Mesothelial cell of epicardium (in vitro differentiated cells): Measurements from ENCODE around the gene TATDN3. TPM values are rescaled to one million over a fixed set of nuclear protein-coding genes. Genes with fewer than 3 reads are reported as not detected.

Experiments used
- DNase-seq, 2 experiments: peaks; one replicate each; pipeline ENCODE4 v3.0.0; 2021; ENCODE audit warnings: low spot score in 2 of 2; ENCODE audit not compliant: unreplicated experiment in 2 of 2
- H3K27ac Mint-ChIP-seq: 2 replicates; pipeline ENCODE4 v1.8.0; 2021; ENCODE audit warnings: mixed read lengths
- H3K27me3 Mint-ChIP-seq: 2 replicates; pipeline ENCODE4 v1.8.0; 2021; ENCODE audit warnings: low read depth, mixed read lengths
- H3K36me3 Mint-ChIP-seq: 2 replicates; pipeline ENCODE4 v1.8.0; 2021; ENCODE audit warnings: mixed read lengths
- H3K4me1 Mint-ChIP-seq: 2 replicates; pipeline ENCODE4 v1.8.0; 2021; ENCODE audit warnings: mixed read lengths
- H3K4me3 Mint-ChIP-seq: 2 replicates; pipeline ENCODE4 v1.8.0; 2021; ENCODE audit warnings: mild to moderate bottlenecking, moderate library complexity, mixed read lengths
- H3K9me3 Mint-ChIP-seq: 2 replicates; pipeline ENCODE4 v1.8.0; 2021; ENCODE audit warnings: mixed read lengths
- total RNA-seq: library from RNA; stranded (reverse); gene quantifications from 3 replicates; pipeline ENCODE4 v1.2.1, GENCODE V29; 2021
- TF ChIP-seq, protein P1 (sequence below): fragments of 200-600 bp; sonication (generic); IDR thresholded peaks from one replicate; pipeline ENCODE4 v1.5.0; 2021; ENCODE audit warnings: antibody characterized with exemption; ENCODE audit not compliant: unreplicated experiment

TATDN3 gene
- total RNA-seq, 1 donor from 2014 or later: 11.3 TPM

DNA sequence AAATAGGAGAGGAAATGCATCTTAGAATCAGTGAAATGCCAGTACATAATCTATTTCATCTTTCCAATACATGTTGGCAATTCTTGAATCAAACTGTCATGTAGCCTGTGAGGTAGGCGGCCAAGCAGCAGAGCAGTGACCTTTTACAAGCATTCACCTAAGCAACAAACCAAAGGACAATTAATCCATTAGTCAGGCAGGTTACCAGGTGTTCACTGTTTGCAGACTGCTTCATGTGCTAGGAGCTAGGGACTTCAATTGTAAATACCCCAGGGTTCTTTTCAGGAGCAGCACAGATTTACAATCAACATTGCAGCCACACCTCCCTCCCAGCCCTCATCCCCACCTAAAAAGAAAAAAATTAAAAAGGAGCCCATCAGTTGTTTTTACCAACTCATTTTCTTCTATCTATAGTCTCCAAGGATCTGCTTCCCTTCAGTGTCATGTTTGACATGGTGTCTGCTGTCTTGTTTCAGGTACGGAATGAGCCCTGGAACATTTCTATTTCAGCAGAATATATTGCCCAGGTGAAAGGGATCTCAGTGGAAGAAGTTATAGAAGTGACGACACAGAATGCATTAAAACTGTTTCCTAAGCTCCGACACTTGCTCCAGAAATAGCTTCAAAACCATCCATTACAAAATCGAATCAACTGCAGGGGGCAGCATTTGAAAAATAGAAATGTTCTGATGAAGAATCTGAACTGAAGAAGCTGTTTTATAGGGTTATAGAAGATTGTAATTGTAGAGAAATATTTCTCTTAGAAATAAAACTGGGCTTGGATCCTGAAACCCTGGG is 23.0 kb downstream of the TATDN3 start:
- DNase-seq: no peak
- H3K4me3 Mint-ChIP-seq: no peak overlapping the region
- H3K27ac Mint-ChIP-seq: no peak overlapping the region
- H3K36me3 Mint-ChIP-seq: no peaks in the 10 kb centered on the region
- no peaks in the 10 kb centered on the region for H3K9me3 Mint-ChIP-seq
- H3K27me3 Mint-ChIP-seq: no peaks in the 10 kb centered on the region
- H3K4me1 Mint-ChIP-seq: peaks cover 3% of the 10 kb centered on the region
- TF ChIP-seq, protein P1, sequence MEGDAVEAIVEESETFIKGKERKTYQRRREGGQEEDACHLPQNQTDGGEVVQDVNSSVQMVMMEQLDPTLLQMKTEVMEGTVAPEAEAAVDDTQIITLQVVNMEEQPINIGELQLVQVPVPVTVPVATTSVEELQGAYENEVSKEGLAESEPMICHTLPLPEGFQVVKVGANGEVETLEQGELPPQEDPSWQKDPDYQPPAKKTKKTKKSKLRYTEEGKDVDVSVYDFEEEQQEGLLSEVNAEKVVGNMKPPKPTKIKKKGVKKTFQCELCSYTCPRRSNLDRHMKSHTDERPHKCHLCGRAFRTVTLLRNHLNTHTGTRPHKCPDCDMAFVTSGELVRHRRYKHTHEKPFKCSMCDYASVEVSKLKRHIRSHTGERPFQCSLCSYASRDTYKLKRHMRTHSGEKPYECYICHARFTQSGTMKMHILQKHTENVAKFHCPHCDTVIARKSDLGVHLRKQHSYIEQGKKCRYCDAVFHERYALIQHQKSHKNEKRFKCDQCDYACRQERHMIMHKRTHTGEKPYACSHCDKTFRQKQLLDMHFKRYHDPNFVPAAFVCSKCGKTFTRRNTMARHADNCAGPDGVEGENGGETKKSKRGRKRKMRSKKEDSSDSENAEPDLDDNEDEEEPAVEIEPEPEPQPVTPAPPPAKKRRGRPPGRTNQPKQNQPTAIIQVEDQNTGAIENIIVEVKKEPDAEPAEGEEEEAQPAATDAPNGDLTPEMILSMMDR: peak; percentile 47

DNA sequence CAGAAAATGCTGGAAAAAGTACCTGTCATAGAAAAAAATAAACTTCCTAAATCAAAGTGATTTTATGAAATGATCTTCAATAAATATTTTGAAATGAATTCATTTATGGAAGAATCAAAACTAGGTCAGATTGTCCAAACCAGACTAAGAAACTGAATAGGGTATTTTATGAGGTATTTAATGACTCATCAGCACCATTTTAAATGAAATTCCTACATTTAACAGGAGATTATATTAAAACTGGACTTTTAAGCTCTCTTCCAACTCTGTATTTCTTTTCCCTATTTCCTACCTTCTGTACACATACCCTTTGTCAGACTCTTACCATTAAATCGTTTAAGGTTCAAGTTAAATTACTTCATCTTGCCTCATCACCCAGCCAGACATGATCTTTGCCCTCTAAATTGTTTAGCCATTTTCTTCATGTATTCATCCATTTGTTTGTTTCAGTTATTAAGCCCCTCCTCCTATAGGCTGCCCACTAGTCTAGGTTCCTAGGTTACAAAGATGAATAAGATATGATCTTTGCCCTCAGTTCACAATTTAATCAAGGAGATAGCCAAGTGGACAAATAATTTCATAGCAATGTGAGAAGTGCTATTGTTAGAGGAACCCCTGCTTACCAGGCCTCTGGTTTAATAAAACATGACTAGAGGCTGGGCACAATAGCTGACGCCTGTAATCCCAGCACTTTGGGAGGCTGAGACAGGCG is 25.0 kb downstream of the TATDN3 start:
- H3K27ac Mint-ChIP-seq: no peak overlapping the region
- no peaks in the 10 kb centered on the region for H3K36me3 Mint-ChIP-seq
- H3K4me3 Mint-ChIP-seq: no peak overlapping the region
- H3K27me3 Mint-ChIP-seq: no peaks in the 10 kb centered on the region
- TF ChIP-seq, protein P1: no peak
- H3K4me1 Mint-ChIP-seq: peaks cover 7% of the 10 kb centered on the region
- DNase-seq: no peak
- H3K9me3 Mint-ChIP-seq: no peaks in the 10 kb centered on the region

DNA sequence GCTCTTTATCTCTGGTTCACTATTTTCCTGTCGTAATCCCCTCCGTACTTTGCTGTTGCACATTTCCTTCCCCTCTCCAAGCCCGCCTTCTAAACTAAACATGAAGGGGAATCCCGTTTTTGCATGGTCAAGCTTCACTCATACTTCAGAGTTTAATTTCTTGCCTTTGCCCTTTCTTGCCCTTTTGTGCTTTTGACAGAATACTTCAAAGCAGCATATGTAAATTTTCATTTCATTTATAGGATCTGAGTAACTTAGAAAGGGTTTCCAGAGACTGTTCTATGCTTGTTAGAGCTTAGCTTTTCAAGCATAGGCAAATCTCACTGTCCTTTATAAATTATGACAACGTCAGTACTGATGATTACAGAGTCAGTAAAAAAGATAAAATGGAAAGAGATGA is 28.0 kb downstream of the TATDN3 start:
- Mint-ChIP-seq H3K4me1 (peaks cover 7% of the 10 kb centered on the region), H3K27me3 (no peaks in the 10 kb centered on the region), H3K27ac (no peak overlapping the region), H3K36me3 (peaks cover 6% of the 10 kb centered on the region), H3K9me3 (peaks cover 6% of the 10 kb centered on the region), H3K4me3 (no peak overlapping the region)
- DNase-seq: no peak
- TF ChIP-seq, protein P1: no peak

DNA sequence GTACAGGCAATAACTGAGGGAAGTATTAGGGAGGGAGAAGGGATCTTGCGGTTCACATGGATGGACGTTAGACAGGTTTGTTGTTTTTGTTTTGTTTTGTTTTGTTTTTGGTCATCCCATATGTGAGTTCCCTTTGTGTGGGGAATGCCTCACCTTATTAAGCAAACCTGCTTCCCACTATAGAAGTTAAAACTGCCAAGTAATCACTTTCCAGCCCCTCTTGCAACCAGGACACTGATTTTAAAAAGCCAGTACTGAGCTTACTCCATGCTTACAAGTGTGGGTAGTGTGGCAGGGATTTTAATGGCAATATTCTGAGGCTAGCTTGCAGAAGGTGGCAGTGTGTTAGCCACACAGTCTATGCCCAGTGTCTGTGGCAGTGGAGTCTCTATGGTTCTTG is 29.3 kb downstream of the TATDN3 start:
- Mint-ChIP-seq H3K9me3 (peaks cover 13% of the 10 kb centered on the region), H3K36me3 (peaks cover 10% of the 10 kb centered on the region)
- DNase-seq: no peak

GRCh38 chr1:212822956-212823355 is 31.3 kb downstream of the TATDN3 start:
- H3K36me3 Mint-ChIP-seq: peaks cover 15% of the 10 kb centered on the region
- TF ChIP-seq, protein P1: no peak
- H3K9me3 Mint-ChIP-seq: peaks cover 21% of the 10 kb centered on the region
- peaks cover 7% of the 10 kb centered on the region for H3K4me1 Mint-ChIP-seq
- H3K27me3 Mint-ChIP-seq: no peaks in the 10 kb centered on the region
- no peak overlapping the region for H3K27ac Mint-ChIP-seq
- DNase-seq: no peak
- H3K4me3 Mint-ChIP-seq: no peak overlapping the region

More for the DNA sequence above, 29.3 kb downstream of the TATDN3 start:
- TF ChIP-seq, protein P1: no peak
- Mint-ChIP-seq H3K27me3 (no peaks in the 10 kb centered on the region), H3K4me1 (peaks cover 7% of the 10 kb centered on the region), H3K27ac (no peak overlapping the region), H3K4me3 (no peak overlapping the region)
